GM11168 (cell line): ENCODE data around the gene RSPH1.

Experiments
- in situ Hi-C: fragments of 300-500 bp; cut with MboI; formaldehyde crosslinking; loops from one replicate; pipeline ENCODE4 v1.12.0; 2022; ENCODE audit warnings: low sequenced_read_pairs; ENCODE audit not compliant: unreplicated experiment

The RSPH1 gene

GRCh38 chr21:42468491-42469131 is 27.4 kb downstream of the RSPH1 start:
- in situ Hi-C loops = no loop called here

- in situ Hi-C loops = no loop called here
Measured at GRCh38 chr21:42467140-42467983, 28.7 kb downstream of the RSPH1 start.

- in situ Hi-C loops = no loop called here
Measured at GRCh38 chr21:42466700-42467099, 29.3 kb downstream of the RSPH1 start.

- in situ Hi-C loops = no loop called here
Measured at GRCh38 chr21:42465803-42466127, 30.3 kb downstream of the RSPH1 start.

GRCh38 chr21:42465008-42465802 is 30.8 kb downstream of the RSPH1 start:
- in situ Hi-C loops = no loop called here

GRCh38 chr21:42463861-42464515 is 32.0 kb downstream of the RSPH1 start:
- in situ Hi-C loops = no loop called here

GRCh38 chr21:42461881-42462877 is 33.8 kb downstream of the RSPH1 start:
- in situ Hi-C loops = no loop called here

GRCh38 chr21:42461185-42461520 is 34.9 kb downstream of the RSPH1 start:
- in situ Hi-C loops = no loop called here

GRCh38 chr21:42460391-42461184 is 35.4 kb downstream of the RSPH1 start:
- in situ Hi-C loops = no loop called here

GRCh38 chr21:42459546-42460215 is 36.3 kb downstream of the RSPH1 start:
- in situ Hi-C loops = no loop called here

GRCh38 chr21:42459082-42459460 is 37.0 kb downstream of the RSPH1 start:
- in situ Hi-C loops = no loop called here

- in situ Hi-C loops = no loop called here
Measured at GRCh38 chr21:42456457-42456856, 39.6 kb downstream of the RSPH1 start.

GRCh38 chr21:42455754-42456440 is 40.1 kb downstream of the RSPH1 start:
- in situ Hi-C loops = no loop called here

- in situ Hi-C loops = no loop called here
Measured at GRCh38 chr21:42455196-42455595, 40.8 kb downstream of the RSPH1 start.

GRCh38 chr21:42454786-42455185 is 41.2 kb downstream of the RSPH1 start:
- in situ Hi-C loops = no loop called here

GRCh38 chr21:42453986-42454570 is 41.9 kb downstream of the RSPH1 start:
- in situ Hi-C loops = no loop called here

- in situ Hi-C loops = no loop called here
Measured at GRCh38 chr21:42453224-42453985, 42.6 kb downstream of the RSPH1 start.
